NCI-H1105 (cell line): ENCODE measurements around the gene SNX14.
A peak's percentile ranks its signal among the peaks of the same experiment; 100 is the strongest.

Source experiments
- DNase-seq: peaks from one replicate; lab custom pipeline; 2025; lab: John Stamatoyannopoulos, UW

Gene SNX14

GRCh38 chr6:85506441-85507093, 87.1 kb downstream of the SNX14 start:
- DNase-seq, result no peak

GRCh38 chr6:85498596-85499258, 94.9 kb downstream of the SNX14 start:
- DNase-seq, result peak; percentile 43

DNA sequence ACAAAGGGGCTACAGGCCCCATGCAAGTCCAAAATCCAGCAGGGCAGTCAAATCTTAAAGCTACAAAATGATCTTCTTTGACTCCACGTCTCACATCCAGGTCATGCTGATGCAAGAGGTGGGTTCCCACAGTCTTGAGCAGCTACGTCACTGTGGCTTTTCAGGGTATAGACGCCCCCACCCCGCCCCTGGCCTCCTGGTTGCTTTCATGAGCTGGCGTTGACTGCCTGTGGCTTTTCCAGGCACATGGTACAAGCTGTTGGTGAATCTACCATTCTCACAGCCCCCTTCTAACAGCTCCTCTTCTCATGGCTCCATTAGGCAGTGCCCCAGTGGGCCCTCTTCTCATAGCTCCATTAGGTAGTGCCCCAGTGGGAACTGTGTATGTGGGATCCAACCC, 96.8 kb downstream of the SNX14 start:
- no peak for DNase-seq

DNA sequence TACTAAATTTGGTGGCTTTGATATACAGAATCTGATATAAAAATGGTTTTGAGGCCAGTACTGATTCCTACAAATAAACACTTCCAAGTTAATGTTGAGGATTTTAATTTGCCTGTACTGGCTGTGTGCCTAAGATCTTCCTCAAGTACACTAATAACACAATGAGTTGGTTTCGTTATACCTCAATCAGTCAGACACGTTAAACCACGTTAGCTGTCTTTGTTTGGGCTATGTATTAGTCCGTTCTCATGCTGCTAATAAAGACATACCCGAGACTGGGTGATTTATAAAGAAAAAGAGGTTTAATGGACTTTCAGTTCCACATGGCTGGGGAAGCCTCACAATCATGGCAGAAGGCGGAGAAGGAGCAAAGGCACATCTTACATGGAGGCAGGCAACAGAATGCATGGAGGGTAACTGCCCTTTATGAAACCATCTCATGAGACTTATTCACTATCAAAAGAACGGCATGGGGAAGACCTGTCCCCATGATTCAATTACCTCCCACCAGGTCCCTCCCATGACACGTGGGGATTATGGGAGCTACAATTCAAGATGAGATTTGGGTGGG, 97.6 kb downstream of the SNX14 start:
- DNase-seq, result no peak

DNA sequence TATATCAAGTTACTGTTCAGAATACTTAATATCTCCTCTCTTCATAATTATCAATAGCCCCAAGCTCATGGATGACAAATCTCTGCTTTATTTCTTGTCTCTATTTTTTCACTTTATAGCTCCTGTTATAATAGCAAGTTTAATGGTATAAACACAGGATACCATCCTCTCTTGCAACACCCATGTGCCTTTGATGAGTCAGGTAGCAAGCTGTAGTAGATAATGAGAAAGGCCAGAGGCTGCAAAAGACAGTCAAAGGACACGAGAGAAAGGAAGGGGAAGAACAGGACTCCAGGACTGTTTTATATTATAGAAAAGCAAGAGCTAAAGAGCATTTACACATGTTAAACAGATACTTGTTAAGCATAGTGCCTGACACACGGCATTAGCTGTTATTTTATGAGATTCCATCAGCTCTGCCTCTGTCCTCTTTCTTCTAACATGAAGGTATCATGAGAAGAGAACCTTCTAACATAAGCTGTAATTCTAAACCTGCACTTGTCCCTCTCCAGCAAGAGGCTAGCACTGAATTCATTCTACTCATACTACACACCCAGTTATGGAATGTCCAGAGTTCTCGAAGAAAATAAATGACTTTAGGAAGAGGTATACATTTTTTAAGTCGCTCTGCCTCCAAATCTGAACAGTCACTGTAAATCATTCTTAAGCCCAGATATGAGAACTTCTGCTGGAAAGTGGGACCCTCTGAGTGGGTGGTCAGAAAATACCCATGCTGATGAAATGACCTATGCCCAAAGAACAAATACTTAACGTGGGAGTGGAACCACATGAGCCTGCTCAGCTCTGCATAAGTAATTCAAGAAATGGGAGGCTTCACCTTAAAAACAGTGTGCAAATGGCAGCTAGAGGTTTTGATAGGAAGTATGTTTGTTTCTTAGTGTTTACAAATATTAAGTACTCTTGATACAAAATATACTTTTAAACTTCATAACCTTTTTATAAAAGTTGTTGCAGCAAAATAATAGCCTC, 98.8 kb downstream of the SNX14 start:
- DNase-seq, result no peak

DNA sequence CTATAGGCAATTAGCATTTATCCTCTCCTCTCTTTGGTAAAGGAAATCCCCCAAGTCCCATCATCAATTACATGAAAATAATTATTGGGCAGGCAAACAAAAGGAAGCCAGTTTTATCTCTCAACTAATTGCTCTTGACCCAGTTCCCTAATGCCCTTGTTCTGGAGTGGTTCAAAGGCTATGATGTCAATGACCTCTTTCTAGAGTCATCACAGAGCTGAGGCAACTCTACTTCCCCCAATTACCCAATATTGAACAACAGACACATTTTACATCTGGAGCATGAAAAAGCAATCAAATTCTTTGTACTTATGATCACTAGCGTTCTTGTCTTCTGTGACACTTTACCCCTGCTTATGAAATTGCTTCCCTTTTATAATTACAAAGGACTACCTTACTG, 100.3 kb downstream of the SNX14 start:
- DNase-seq, result no peak

DNA sequence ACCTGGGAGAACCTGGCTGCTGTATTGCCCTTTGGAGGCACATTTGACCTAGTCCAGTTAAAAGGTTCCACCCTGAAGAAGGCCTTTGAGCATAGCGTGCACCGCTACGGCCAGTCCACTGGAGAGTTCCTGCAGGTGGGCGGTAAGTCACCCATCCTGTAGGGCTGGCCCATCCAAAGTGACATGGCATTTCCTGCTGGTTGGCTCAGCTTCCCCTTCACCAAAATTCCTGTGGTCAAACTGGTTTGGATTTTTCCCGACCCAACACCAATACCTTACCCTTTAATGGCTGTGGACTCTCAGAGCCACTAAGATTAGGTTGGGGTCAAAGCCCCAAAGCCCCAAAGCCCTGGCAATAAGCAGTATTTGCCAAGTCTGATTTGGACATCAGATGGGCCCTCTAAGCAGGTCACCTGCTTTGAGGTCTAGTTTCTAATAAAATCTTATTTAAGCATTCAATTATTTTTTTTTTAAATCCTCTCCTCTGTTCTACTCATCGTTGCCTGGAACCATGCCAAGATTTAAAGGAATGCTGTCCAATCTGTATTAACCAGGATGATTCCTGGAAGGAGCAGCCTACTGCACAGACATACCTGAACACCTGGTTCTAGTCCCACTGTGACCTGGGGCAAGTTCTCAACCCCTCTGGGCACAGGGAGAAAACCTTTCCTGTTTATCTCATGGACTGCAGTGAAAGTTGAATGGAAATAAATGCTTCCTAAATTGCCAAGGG, 103.0 kb downstream of the SNX14 start:
- DNase-seq, result no peak

- peak; percentile 32 for DNase-seq
These were observed 108.7 kb downstream of the SNX14 start for GRCh38 chr6:85484948-85485347.

GRCh38 chr6:85483846-85484245, 109.8 kb downstream of the SNX14 start:
- DNase-seq, result no peak

DNA sequence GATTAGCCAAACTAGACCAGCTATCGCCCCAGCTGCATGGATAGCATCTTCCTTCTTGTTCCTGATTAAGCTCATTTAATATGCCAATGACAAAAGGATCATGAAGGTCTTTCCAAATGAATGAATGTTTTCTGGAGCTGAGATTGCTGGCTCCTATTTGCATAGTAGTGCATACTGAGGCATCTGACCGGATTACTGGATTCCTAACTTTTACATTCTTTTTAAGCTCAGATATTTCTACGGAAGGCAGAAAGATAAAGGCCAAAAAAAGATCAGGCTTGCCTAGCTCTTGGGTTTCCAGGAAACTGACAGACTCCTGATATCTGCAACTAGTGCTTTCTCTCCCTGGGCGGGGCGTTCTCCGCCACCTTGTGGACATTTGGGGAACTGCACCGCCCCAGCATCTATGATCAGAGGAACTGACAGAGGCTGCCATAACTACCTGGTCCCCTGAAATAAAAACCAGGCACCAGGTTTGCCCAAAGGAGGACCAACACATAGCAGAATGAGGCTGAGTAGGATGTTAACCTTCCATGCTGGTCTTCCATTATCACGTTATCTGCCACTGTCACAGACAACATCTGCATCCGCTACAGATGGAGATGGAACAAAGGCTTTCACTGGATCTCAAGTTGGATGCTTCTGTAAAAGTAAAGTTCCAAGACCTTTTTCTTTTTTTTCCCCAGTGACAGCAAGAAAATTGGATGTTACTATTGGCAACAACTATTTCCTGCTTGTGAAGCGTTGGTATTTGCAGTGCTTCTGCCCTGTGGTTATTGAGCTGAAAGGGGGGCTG, 110.6 kb downstream of the SNX14 start:
- DNase-seq, result peak; percentile 42

DNA sequence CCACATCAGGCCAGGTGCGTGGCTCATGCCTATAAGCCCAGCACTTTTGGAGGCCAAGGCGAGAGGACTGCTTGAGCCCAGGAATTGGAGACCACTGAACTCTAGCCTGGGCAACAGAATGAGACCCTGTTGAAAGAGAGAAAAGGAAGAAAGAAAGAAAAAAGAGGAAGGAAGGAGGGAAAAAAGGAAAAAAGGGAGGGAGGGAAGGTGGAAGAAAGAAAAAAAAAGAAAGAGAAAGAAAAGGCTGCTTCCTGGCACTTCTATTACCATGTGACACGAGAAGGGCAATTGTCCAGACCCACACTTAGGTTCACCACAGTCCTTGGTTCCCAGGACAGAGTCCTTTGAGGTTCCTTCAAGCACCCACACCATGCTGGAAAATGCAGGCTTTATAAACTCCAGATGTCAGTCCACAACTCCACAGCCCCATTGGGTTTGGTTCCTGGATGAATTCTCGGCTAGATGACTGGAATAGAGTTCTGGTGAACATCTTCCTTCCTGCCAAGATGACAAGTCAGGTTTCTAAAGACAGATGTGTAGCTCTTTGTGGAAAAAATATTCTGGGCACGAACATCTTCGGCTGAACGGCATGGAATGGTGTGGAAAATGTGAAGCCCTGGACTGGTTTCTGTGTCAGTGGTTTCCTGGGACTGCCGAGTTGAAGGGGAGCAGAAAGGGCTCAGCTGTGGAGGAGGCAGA, 111.3 kb downstream of the SNX14 start:
- DNase-seq, result no peak

DNA sequence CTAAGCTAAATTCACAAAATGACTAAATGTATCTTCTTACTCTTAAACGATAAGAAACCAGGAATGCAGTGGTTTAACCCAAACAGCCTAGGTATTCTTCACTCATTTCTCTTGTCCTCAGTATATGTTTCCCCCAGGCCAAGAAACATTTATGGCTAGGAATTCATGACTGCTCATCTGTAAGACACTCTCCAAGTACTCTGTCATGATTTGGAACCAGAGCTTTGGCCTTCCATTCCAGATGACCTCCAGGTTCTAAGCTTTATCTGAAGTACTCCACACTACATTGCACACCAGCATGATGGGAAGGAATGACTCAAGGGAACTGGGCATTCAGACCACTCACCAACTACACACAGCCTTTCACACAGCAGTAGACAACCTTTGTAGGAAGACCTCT, 114.5 kb downstream of the SNX14 start:
- DNase-seq, result no peak

DNA sequence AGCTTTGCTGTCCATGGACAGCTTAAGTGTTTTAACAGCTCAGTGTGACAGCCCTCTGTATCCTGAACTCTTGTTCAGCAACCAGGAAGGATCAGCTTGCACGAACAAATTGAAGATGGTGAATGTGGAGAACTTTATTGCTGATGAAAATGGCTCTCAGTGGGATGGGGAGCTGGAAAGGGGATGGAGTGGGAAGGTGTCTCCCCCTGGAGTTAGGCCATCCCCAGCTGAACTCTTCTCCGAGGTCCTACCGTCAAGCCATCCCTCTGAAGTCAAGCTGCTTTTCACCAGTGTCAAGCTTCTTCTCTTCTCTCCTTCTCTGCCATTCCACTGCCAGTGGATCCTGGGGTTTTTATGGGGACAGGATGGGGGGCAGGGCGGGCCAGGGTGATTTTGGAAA, 117.1 kb downstream of the SNX14 start:
- DNase-seq, result no peak

DNA sequence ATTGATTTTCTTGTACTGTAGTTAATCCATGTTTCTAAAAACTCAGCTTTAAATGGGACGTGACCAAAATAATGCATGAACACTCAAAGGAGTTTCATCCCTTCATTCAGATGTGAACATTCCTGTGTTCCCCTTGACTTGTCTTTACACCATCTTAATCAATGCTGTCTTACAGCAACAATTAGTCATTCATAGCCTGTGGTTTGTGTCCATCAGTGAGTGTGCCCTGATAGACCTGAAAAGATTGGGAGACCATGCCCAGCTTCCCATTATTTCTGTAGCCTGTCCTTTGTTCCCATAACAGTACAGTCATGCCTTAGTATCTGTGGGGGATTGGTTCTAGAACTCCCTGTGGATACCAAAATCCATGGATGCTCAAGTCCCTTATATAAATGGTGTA, 119.9 kb downstream of the SNX14 start:
- no peak for DNase-seq

GRCh38 chr6:85472744-85473143, 120.9 kb downstream of the SNX14 start:
- DNase-seq, result no peak

DNA sequence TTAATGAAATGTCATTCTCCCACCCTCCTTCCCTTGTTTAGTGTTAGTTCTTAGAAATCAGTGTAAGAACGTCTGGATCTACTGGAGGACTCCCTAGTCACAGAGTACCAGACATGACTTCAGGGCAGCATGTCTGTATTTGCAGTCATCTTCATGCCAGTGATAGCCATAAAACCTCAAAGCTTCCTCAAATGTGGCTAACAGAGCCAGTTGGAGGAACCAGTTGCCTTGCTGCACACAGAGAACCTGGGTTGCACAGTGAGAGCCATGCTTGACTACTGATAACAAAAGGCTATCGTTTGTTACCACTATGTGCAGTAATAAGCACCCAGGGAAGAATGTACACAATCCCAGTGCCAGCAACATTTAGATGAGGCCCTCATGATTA, 123.6 kb downstream of the SNX14 start:
- no peak for DNase-seq

- no peak for DNase-seq
These were observed 124.2 kb downstream of the SNX14 start for GRCh38 chr6:85469276-85470022.

- DNase-seq, result no peak
These were observed 125.3 kb downstream of the SNX14 start for GRCh38 chr6:85468326-85468725.

GRCh38 chr6:85465762-85466161, 127.9 kb downstream of the SNX14 start:
- no peak for DNase-seq

DNA sequence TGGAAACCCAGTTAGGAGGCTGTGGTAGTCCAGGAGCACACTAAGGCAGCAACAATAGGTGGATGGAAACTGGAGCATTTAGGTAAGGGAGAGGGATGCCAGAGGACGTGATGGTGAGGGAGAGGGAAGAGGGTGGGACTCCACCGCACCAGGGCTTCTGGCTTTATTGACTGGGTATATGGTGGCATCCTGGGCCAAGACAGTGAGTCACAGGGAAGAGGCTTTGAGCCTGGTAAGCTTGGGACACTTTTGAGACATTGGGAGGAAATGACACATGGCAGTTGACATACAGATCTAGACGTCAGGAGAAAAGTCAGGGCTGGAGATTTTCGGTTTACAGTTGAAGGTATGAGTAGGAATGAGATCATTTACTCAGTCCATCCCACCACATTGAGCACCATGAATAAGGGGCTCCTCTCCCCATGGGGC, 128.9 kb downstream of the SNX14 start:
- no peak for DNase-seq
